ENCODE results near the gene CASZ1. TPM values are rescaled to one million over a fixed set of nuclear protein-coding genes. Genes with fewer than 3 reads are reported as not detected.

Gene CASZ1
- total RNA-seq, 1 donor from 2014 or later = 4.0 TPM

DNA sequence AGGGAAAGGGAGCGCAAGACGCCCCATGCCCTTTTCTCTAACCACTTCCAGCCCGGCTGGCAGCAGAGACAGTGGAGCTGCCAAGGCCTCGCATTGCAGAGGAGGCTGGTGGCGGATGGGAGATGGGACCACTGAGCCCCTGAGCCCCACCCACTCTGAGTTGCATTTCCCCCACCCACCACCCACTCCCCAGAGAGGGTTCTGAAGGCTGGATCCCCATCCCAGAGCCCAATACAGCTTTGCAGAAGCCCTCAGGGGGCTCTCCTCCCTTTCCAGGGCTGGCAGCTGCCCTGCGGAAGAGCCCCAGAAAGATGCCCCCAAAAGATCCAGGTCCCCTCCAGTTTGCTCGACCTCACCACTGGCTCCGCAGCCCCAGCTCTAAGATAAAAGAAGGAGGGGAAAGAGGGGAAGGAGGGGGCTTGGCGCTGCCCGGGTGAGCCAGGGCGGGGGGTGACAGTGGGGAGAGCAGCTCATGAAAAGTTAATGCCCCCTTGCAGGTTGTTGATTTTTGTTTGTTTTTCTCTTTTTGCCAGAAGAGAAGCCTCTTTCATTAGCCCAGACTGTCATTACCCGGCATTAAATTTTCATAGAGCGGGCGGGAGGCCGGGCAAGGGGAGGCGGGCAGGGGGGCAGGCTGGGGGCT, 38.4 kb upstream of the CASZ1 start:
- H3K36me3 ChIP-seq (ENCODE audit: insufficient read depth, low read length) = no peaks in the 10 kb centered on the region
- TF ChIP-seq EZH2 (IDR thresholded peaks at IDR 0.05; ENCODE audit: insufficient read depth, low read length) = peak; percentile 53
- TF ChIP-seq, protein P1, sequence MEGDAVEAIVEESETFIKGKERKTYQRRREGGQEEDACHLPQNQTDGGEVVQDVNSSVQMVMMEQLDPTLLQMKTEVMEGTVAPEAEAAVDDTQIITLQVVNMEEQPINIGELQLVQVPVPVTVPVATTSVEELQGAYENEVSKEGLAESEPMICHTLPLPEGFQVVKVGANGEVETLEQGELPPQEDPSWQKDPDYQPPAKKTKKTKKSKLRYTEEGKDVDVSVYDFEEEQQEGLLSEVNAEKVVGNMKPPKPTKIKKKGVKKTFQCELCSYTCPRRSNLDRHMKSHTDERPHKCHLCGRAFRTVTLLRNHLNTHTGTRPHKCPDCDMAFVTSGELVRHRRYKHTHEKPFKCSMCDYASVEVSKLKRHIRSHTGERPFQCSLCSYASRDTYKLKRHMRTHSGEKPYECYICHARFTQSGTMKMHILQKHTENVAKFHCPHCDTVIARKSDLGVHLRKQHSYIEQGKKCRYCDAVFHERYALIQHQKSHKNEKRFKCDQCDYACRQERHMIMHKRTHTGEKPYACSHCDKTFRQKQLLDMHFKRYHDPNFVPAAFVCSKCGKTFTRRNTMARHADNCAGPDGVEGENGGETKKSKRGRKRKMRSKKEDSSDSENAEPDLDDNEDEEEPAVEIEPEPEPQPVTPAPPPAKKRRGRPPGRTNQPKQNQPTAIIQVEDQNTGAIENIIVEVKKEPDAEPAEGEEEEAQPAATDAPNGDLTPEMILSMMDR (IDR thresholded peaks at IDR 0.05; ENCODE audit: insufficient read depth, low read depth, low read length) = no peak
- no peak overlapping the region for H2AFZ ChIP-seq (ENCODE audit: low read depth, low read length)
- Mint-ChIP-seq H3K9me3 (ENCODE audit: unreplicated experiment) (peaks cover 2% of the 10 kb centered on the region), H3K27me3 (ENCODE audit: low read depth, unreplicated experiment) (peaks cover 42% of the 10 kb centered on the region), H3K36me3 (ENCODE audit: low read depth, unreplicated experiment) (no peaks in the 10 kb centered on the region), H3K4me1 (ENCODE audit: low read depth, unreplicated experiment) (peaks cover 3% of the 10 kb centered on the region), H3K4me3 (ENCODE audit: unreplicated experiment) (no peak overlapping the region), H3K27ac (ENCODE audit: unreplicated experiment) (no peak overlapping the region)
- no peaks in the 10 kb centered on the region for H3K4me1 ChIP-seq (ENCODE audit: insufficient read depth, low read length)
- H3K27ac ChIP-seq (ENCODE audit: low read depth, low read length) = no peak overlapping the region
- no peak overlapping the region for H3K4me2 ChIP-seq (ENCODE audit: low read length)
- FAIRE-seq (no peak), DNase-seq (ENCODE audit: low read depth) (no peak)
- H3K27me3 ChIP-seq (ENCODE audit: insufficient read depth, low read length) = peaks cover 11% of the 10 kb centered on the region
- no peak overlapping the region for H3K4me3 ChIP-seq (ENCODE audit: insufficient read depth, low read depth, low read length)
- H3K79me2 ChIP-seq (ENCODE audit: insufficient read depth, low read length) = no peaks in the 10 kb centered on the region
- no peaks in the 10 kb centered on the region for H4K20me1 ChIP-seq (ENCODE audit: insufficient read depth, low read length)
- no peak overlapping the region for H3K9ac ChIP-seq (ENCODE audit: low read length)
- H3K9me3 ChIP-seq (ENCODE audit: insufficient read depth, low read depth, low read length) = no peaks in the 10 kb centered on the region

DNA sequence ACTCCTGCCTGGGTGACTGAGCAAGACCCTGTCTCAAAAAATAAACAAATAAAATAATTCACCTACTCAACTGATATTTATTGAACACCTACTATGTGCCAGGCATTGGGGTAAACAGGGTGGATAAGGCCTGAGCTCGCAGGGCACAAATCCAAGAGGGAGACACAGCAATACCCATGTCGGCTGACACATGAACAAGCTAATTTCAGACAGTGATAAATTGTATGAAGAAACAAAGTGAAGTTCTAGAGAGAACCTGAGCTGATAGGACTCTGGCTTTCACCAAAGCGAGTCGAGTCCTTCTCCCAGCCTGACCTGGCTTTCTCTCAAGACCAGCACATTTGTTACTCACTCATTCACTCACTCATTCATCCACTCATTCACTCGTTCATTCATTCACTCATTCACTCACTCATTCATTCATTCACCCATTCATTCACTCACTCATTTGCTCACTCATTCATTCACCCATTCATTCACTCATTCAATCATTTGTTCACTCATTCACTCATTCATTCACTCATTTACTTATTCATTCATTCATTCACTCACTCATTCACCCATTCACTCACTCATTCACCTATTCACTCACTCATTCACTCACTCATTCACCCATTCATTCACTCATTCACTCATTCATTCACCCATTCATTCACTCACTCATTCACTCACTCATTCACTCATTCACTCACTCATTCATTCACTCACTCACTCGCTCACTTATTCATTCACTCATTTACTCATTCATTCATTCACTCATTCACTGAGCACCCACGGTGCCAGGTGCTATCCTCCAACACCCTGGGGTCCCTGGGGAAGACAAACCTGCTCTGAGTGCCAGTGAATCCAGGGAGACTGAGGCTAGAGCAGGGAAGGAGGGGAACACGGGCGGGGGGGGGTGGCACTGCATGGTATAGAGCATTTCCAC, 37.4 kb upstream of the CASZ1 start:
- H3K9me3 ChIP-seq (ENCODE audit: insufficient read depth, low read depth, low read length) = no peaks in the 10 kb centered on the region

More for the DNA sequence above, 37.4 kb upstream of the CASZ1 start:
- no peaks in the 10 kb centered on the region for H3K4me1 ChIP-seq (ENCODE audit: insufficient read depth, low read length)
- Mint-ChIP-seq H3K27me3 (ENCODE audit: low read depth, unreplicated experiment) (peaks cover 41% of the 10 kb centered on the region), H3K36me3 (ENCODE audit: low read depth, unreplicated experiment) (no peaks in the 10 kb centered on the region), H3K4me3 (ENCODE audit: unreplicated experiment) (no peak overlapping the region), H3K27ac (ENCODE audit: unreplicated experiment) (no peak overlapping the region), H3K4me1 (ENCODE audit: low read depth, unreplicated experiment) (peaks cover 3% of the 10 kb centered on the region), H3K9me3 (ENCODE audit: unreplicated experiment) (peaks cover 2% of the 10 kb centered on the region)
- H3K79me2 ChIP-seq (ENCODE audit: insufficient read depth, low read length) = no peaks in the 10 kb centered on the region
- H3K9ac ChIP-seq (ENCODE audit: low read length) = no peak overlapping the region
- peaks cover 9% of the 10 kb centered on the region for H3K27me3 ChIP-seq (ENCODE audit: insufficient read depth, low read length)
- no peak overlapping the region for H3K4me3 ChIP-seq (ENCODE audit: insufficient read depth, low read depth, low read length)
- TF ChIP-seq, protein P1 (IDR thresholded peaks at IDR 0.05; ENCODE audit: insufficient read depth, low read depth, low read length) = no peak
- TF ChIP-seq EZH2 (IDR thresholded peaks at IDR 0.05; ENCODE audit: insufficient read depth, low read length) = no peak
- H3K36me3 ChIP-seq (ENCODE audit: insufficient read depth, low read length) = no peaks in the 10 kb centered on the region
- H2AFZ ChIP-seq (ENCODE audit: low read depth, low read length) = no peak overlapping the region
- H4K20me1 ChIP-seq (ENCODE audit: insufficient read depth, low read length) = no peaks in the 10 kb centered on the region
- no peak overlapping the region for H3K4me2 ChIP-seq (ENCODE audit: low read length)
- no peak for FAIRE-seq
- no peak for DNase-seq (ENCODE audit: low read depth)
- H3K27ac ChIP-seq (ENCODE audit: low read depth, low read length) = no peak overlapping the region
